HCT116 (cell line): ENCODE measurements around the gene BCL11B. TPM values are rescaled to one million over a fixed set of nuclear protein-coding genes. Genes with fewer than 3 reads are reported as not detected.

ENCODE experiments used
- ATAC-seq: fragments of 200-7000 bp; cut with Tn5 transposase; 2 replicates; pipeline ENCODE4 v1.9.1; 2020; ENCODE audit warnings: mild to moderate bottlenecking, moderate library complexity
- BruUV-seq: library from RNA; stranded (reverse); fragments of 400-500 nt; replicated peaks from 2 replicates; lab custom pipeline; 2021; lab: Mats Ljungman, UMichigan
- CTCF ChIA-PET: fragments of 300-600 bp; sonication (Branson Sonifier 250); formaldehyde crosslinking; loops from one replicate; lab custom pipeline; 2021; ENCODE audit warnings: antibody characterized with exemption; lab: Charles Lee
- POLR2A ChIA-PET: fragments of 300-600, 350-600 bp; sonication (Branson Sonifier 250); formaldehyde crosslinking; loops from one replicate; lab custom pipeline; 2021; ENCODE audit warnings: antibody characterized with exemption; lab: Charles Lee
- RAD21 ChIA-PET, 2 experiments: fragments of 300-600 bp; sonication (Branson Sonifier 250); formaldehyde crosslinking; loops; one replicate each; lab custom pipeline; 2023; ENCODE audit warnings: low total read pairs in 2 of 2; ENCODE audit not compliant: uncharacterized antibody in 2 of 2, unreplicated experiment in 2 of 2, low non-redundant PET in 1 of 2; lab: Charles Lee
- DNase-seq: peaks from one replicate; pipeline ENCODE4 v3.0.0-alpha.2; 2010; ENCODE audit warnings: low read depth, low spot score
- H2AFZ ChIP-seq: fragments of 200-600 bp; shearing (Covaris generic), sonication (generic); 2 replicates; pipeline ENCODE4 v1.6.1; 2017; ENCODE audit warnings: low read depth, mixed run types, mixed read lengths, antibody characterized with exemption, low read length; ENCODE audit not compliant: poor library complexity, severe bottlenecking
- H3K27ac ChIP-seq: 2 replicates; pipeline ENCODE4 v1.5.1; 2012; ENCODE audit warnings: low read depth, low read length
- H3K27me3 ChIP-seq: fragments of 200-600 bp; sonication (generic); 2 replicates; pipeline ENCODE4 v1.6.1; 2016; ENCODE audit warnings: mixed run types, low read length, mixed read lengths; ENCODE audit not compliant: insufficient read depth
- H3K36me3 ChIP-seq, 2 experiments: fragments of 200-500 bp in 1 of 2; fragments of 200-600 bp in 1 of 2; sonication (Bioruptor generic) in 1 of 2; sonication (generic) in 1 of 2; 2 replicates each; pipeline versions ENCODE4 v1.5.1 to v1.6.1; 2014 to 2016; ENCODE audit warnings: low read length in 2 of 2, inconsistent platforms in 1 of 2, mixed read lengths in 1 of 2, mixed run types in 1 of 2; ENCODE audit not compliant: insufficient read depth in 2 of 2, control insufficient read depth in 1 of 2
- H3K4me1 ChIP-seq, 2 experiments: fragments of 200-600 bp in 1 of 2; sonication (generic) in 1 of 2; 2 replicates each; pipeline versions ENCODE4 v1.5.1 to v1.6.1; 2012 to 2017; ENCODE audit warnings: low read length in 2 of 2, inconsistent platforms in 1 of 2, mild to moderate bottlenecking in 1 of 2, mixed read lengths in 1 of 2, mixed run types in 1 of 2, moderate library complexity in 1 of 2; ENCODE audit not compliant: insufficient read depth in 2 of 2, control insufficient read depth in 1 of 2
- H3K4me2 ChIP-seq: fragments of 200-600 bp; sonication (generic); 2 replicates; pipeline ENCODE4 v1.6.1; 2017; ENCODE audit warnings: mixed run types, low read length, mixed read lengths
- H3K4me3 ChIP-seq, 2 experiments: fragments of 200-600 bp in 1 of 2; sonication (generic) in 1 of 2; replicated peaks in 1 of 2; 2 replicates each; pipeline ENCODE4 v1.5.1; 2011 to 2016; ENCODE audit warnings: low read length in 2 of 2, control low read depth in 1 of 2, low read depth in 1 of 2, mild to moderate bottlenecking in 1 of 2, mixed read lengths in 1 of 2, mixed run types in 1 of 2
- H3K79me2 ChIP-seq: fragments of 200-600 bp; sonication (generic); 2 replicates; pipeline ENCODE4 v1.6.1; 2017; ENCODE audit warnings: mild to moderate bottlenecking, mixed run types, low read length, moderate library complexity, mixed read lengths; ENCODE audit not compliant: insufficient read depth
- H3K9ac ChIP-seq: fragments of 200-600 bp; sonication (generic); 2 replicates; pipeline ENCODE4 v1.6.1; 2016; ENCODE audit warnings: low read length, mixed read lengths
- H3K9me2 ChIP-seq: fragments of 200-600 bp; sonication (generic), shearing (Covaris generic); 2 replicates; pipeline ENCODE4 v1.6.1; 2017; ENCODE audit warnings: mixed run types, mild to moderate bottlenecking, moderate library complexity; ENCODE audit not compliant: insufficient read depth
- H3K9me3 ChIP-seq, 2 experiments: fragments of 200-500 bp in 1 of 2; fragments of 200-600 bp in 1 of 2; sonication (Bioruptor generic) in 1 of 2; sonication (generic) in 1 of 2; 2 replicates each; pipeline ENCODE4 v1.6.1; 2014 to 2017; ENCODE audit warnings: low read length in 2 of 2, mixed read lengths in 2 of 2, inconsistent platforms in 1 of 2, low read depth in 1 of 2, mild to moderate bottlenecking in 1 of 2, mixed run types in 1 of 2, moderate library complexity in 1 of 2; ENCODE audit not compliant: control insufficient read depth in 1 of 2, insufficient read depth in 1 of 2
- H4K20me1 ChIP-seq: fragments of 200-600 bp; sonication (generic), shearing (Covaris generic); 2 replicates; pipeline ENCODE4 v1.6.1; 2017; ENCODE audit warnings: mixed run types, mild to moderate bottlenecking, moderate library complexity; ENCODE audit not compliant: insufficient read depth
- ATF3 ChIP-seq: IDR thresholded peaks from 2 replicates; pipeline ENCODE4 v1.6.1; 2012
- CTCF ChIP-seq, 3 experiments: fragments of 200-600 bp in 1 of 3; sonication (generic) in 1 of 3; IDR thresholded peaks in 2 of 3; conservative IDR thresholded peaks in 1 of 3; 2 replicates each; pipeline ENCODE4 v1.5.1; 2012 to 2017; ENCODE audit warnings: low read depth in 2 of 3, low read length in 2 of 3, antibody characterized with exemption in 1 of 3, borderline replicate concordance in 1 of 3, control low read depth in 1 of 3, mild to moderate bottlenecking in 1 of 3, mixed read lengths in 1 of 3, mixed run types in 1 of 3, moderate library complexity in 1 of 3; ENCODE audit not compliant: insufficient read depth in 1 of 3
- ELF1 ChIP-seq: IDR thresholded peaks from 2 replicates; pipeline ENCODE4 v1.6.1; 2012; ENCODE audit warnings: low read depth, borderline replicate concordance
- FOSL1 ChIP-seq: IDR thresholded peaks from 2 replicates; pipeline ENCODE4 v1.6.1; 2012; ENCODE audit warnings: low read depth
- POLR2A ChIP-seq: IDR thresholded peaks from 2 replicates; pipeline ENCODE4 v1.7.0; 2011; ENCODE audit warnings: borderline replicate concordance; ENCODE audit not compliant: insufficient read depth, insufficient read length; ENCODE audit errors: extremely low read depth
- POLR2AphosphoS5 ChIP-seq: IDR thresholded peaks from 2 replicates; pipeline ENCODE4 v1.6.1; 2011; ENCODE audit warnings: mild to moderate bottlenecking, low read depth, low read length, moderate library complexity
- RAD21 ChIP-seq: IDR thresholded peaks from 2 replicates; pipeline ENCODE4 v1.6.1; 2012; ENCODE audit warnings: low read depth, mild to moderate bottlenecking
- REST ChIP-seq: IDR thresholded peaks from 2 replicates; pipeline ENCODE4 v1.6.1; 2012; ENCODE audit warnings: low read depth
- SIN3A ChIP-seq: IDR thresholded peaks from 2 replicates; pipeline ENCODE4 v1.6.1; 2012; ENCODE audit warnings: low read depth
- TCF7L2 ChIP-seq: IDR thresholded peaks from 2 replicates; pipeline ENCODE4 v1.7.0; 2011; ENCODE audit warnings: borderline replicate concordance, inconsistent platforms; ENCODE audit not compliant: insufficient read depth, insufficient read length; ENCODE audit errors: extremely low read depth
- YY1 ChIP-seq: IDR thresholded peaks from 2 replicates; pipeline ENCODE4 v1.6.1; 2011; ENCODE audit warnings: low read length, low read depth, moderate library complexity, mild to moderate bottlenecking; ENCODE audit not compliant: insufficient replicate concordance; ENCODE audit errors: extremely low read depth
- ZBTB33 ChIP-seq: IDR thresholded peaks from 2 replicates; pipeline ENCODE4 v1.6.1; 2011; ENCODE audit warnings: mild to moderate bottlenecking, low read length, moderate library complexity; ENCODE audit not compliant: insufficient replicate concordance; ENCODE audit errors: extremely low read depth
- intact Hi-C: fragments of 100-400 bp; cut with micrococcal nuclease; formaldehyde crosslinking; loops from 2 replicates; pipeline ENCODE4 v1.10.0; 2022
- total RNA-seq: library from RNA; stranded (reverse); gene quantifications from one replicate; pipeline ENCODE4 v1.2.1, GENCODE V29; 2021; ENCODE audit not compliant: unreplicated experiment

The BCL11B gene
- total RNA-seq, 1 experiment from 2014 or later: 1.1 TPM

GRCh38 chr14:99173506-99173905, 98.5 kb downstream of the BCL11B start:
- no peak for ATAC-seq
- peaks cover 3% of the 10 kb centered on the region; the same call in 1 of the 2 replicates for H3K27me3 ChIP-seq
- H3K4me1 ChIP-seq: no peaks in the 10 kb centered on the region
- CTCF ChIA-PET: no interaction called here
- H2AFZ ChIP-seq: no peak overlapping the region
- RAD21 ChIA-PET: no interaction called here
- no TSS peak for BruUV-seq
- H3K9me3 ChIP-seq: no peaks in the 10 kb centered on the region
- H4K20me1 ChIP-seq: no peaks in the 10 kb centered on the region
- no peaks in the 10 kb centered on the region for H3K79me2 ChIP-seq
- POLR2A ChIA-PET: no interaction called here
- no peak overlapping the region for H3K4me3 ChIP-seq
- H3K4me2 ChIP-seq: no peak overlapping the region
- no peaks in the 10 kb centered on the region for H3K9me2 ChIP-seq
- no peaks in the 10 kb centered on the region for H3K36me3 ChIP-seq
- intact Hi-C loops: no loop called here
- no peak overlapping the region for H3K9ac ChIP-seq
- TF ChIP-seq CTCF (IDR thresholded peaks at IDR 0.05 in 2 of 3, conservative IDR thresholded peaks at IDR 0.05 in 1 of 3; ENCODE audit: borderline replicate concordance in 1 of 3, insufficient read depth in 1 of 3, low read depth in 2 of 3, low read length in 2 of 3) (no peak), FOSL1 (no peak)
- TF ChIP-seq, all 23 proteins: peak for 0
- no peak for DNase-seq
- no peak overlapping the region for H3K27ac ChIP-seq

- Histone ChIP-seq H3K4me2 (no peak overlapping the region), H3K9ac (no peak overlapping the region), H3K4me1 (no peaks in the 10 kb centered on the region), H2AFZ (no peak overlapping the region), H3K9me3 (no peaks in the 10 kb centered on the region), H3K36me3 (no peaks in the 10 kb centered on the region), H3K27ac (no peak overlapping the region), H3K9me2 (no peaks in the 10 kb centered on the region), H3K27me3 (peaks cover 3% of the 10 kb centered on the region; the same call in 1 of the 2 replicates), H3K79me2 (no peaks in the 10 kb centered on the region), H4K20me1 (no peaks in the 10 kb centered on the region), H3K4me3 (no peak overlapping the region)
- ChIA-PET CTCF (no interaction called here), RAD21 (no interaction called here), POLR2A (no interaction called here)
- intact Hi-C loops: no loop called here
- BruUV-seq: no TSS peak
- DNase-seq (no peak), ATAC-seq (no peak)
- TF ChIP-seq POLR2AphosphoS5 (no peak), ATF3 (no peak), YY1 (no peak), REST (no peak), RAD21 (no peak), SIN3A (no peak), ZBTB33 (no peak), TCF7L2 (no peak), ELF1 (no peak), POLR2A (no peak)
Measured at GRCh38 chr14:99173086-99173485, 98.9 kb downstream of the BCL11B start.
